Measurements from ENCODE around the gene ABCC10.
A peak's percentile ranks its signal among the peaks of the same experiment; 100 is the strongest.

ABCC10 gene

DNA sequence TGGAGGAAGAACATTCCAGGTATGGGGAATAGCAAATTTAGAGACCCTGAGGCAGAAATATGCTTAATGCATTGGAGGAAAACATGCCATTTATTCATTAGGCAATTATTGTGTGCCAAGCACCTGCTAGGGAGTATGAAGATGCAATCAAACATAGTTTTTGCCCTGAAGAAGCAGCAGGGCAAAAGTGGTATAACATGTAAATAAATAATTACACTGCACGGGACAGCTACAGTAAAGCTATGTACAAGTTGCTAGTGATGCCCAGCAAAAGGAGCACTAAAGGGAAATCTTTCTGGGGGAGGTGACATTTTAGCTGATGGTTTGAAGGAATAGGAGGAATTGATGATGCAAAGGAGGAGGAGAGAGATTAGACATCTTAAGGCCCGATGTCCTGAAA, 49.4 kb downstream of the ABCC10 start:
- TF ChIP-seq, protein P1, sequence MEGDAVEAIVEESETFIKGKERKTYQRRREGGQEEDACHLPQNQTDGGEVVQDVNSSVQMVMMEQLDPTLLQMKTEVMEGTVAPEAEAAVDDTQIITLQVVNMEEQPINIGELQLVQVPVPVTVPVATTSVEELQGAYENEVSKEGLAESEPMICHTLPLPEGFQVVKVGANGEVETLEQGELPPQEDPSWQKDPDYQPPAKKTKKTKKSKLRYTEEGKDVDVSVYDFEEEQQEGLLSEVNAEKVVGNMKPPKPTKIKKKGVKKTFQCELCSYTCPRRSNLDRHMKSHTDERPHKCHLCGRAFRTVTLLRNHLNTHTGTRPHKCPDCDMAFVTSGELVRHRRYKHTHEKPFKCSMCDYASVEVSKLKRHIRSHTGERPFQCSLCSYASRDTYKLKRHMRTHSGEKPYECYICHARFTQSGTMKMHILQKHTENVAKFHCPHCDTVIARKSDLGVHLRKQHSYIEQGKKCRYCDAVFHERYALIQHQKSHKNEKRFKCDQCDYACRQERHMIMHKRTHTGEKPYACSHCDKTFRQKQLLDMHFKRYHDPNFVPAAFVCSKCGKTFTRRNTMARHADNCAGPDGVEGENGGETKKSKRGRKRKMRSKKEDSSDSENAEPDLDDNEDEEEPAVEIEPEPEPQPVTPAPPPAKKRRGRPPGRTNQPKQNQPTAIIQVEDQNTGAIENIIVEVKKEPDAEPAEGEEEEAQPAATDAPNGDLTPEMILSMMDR (IDR thresholded peaks at IDR 0.05; ENCODE audit: low read depth, low read length) = no peak
- Histone ChIP-seq H3K9me3 (no peaks in the 10 kb centered on the region), H3K4me1 (peaks cover 5% of the 10 kb centered on the region), H3K4me3 (ENCODE audit: low read depth, low read length) (peak overlapping the region; percentile 62), H3K36me3 (no peaks in the 10 kb centered on the region), H3K27me3 (no peaks in the 10 kb centered on the region)
- no peak for DNase-seq

DNA sequence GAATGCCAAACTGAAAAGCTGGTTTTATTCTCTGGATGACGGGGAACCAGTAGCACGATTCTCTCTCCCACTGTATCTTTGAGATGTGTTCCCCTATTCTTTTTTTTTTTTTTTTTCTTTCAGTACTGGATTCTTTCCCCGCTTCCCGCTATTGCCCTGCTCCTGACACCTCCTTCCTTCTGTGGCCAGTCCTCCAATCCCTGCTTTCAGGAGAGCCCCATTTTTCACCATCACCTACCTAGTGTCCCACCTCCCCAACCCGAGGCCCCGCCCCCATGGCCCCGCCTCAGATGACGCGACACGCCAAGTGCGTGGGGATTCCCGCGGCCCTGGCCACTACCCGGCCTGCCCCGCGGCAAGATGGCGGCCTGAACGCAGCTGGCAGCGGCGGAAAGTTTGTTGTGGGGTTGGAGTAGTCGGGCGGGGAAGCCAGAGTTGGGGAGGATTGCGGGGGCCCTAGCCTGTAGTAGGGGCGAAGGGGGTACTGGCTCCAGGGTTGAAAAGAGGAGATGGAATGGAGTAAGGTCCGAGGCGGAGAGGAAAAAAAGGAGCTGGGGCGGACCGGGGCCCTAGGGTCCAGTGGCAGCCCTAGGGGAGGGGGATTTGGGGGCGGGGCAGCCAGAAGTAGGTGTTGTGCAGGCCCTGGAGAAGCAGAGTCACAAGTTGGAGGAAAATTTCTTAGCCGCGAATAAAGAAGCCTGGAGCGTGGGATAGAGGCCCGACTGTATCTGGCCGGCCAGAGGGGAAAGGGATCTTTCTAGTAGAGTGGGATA, 50.1 kb downstream of the ABCC10 start, which contains the start of gene TJAP1:
TSS of gene TJAP1 (plus strand) at position 336 of the 773 bp plus-strand sequence. CDS start 21,432 bp downstream, outside the sequence.
- H3K36me3 ChIP-seq = no peaks in the 10 kb centered on the region
- peaks cover 5% of the 10 kb centered on the region for H3K4me1 ChIP-seq
- no peaks in the 10 kb centered on the region for H3K9me3 ChIP-seq
- peak within 1 kb of the TSS; percentile 62 for H3K4me3 ChIP-seq (ENCODE audit: low read depth, low read length)
- peak; percentile 96 for DNase-seq
- no peaks in the 10 kb centered on the region for H3K27me3 ChIP-seq
- TF ChIP-seq, protein P1 (IDR thresholded peaks at IDR 0.05; ENCODE audit: low read depth, low read length) = no peak

DNA sequence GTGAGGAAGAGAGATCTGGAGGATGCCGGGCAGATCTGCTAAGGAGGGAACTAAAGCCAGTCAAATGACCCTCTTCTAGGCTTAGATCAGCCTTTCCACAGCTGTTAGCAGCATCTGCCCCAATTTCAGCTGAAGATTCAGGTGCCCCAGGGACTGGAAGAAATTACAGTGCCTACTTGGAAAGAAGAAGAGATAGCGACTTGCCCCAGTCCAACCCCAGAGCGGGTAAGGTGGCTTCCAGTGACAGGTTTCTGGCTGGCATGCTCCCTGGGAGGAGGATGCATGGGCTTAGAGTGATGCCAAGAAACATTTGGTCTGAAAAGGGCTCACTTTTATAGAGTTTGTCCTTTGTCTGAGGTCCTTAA, 50.6 kb downstream of the ABCC10 start:
- Histone ChIP-seq H3K4me3 (ENCODE audit: low read depth, low read length) (peak overlapping the region; percentile 62), H3K9me3 (no peaks in the 10 kb centered on the region), H3K36me3 (no peaks in the 10 kb centered on the region), H3K27me3 (no peaks in the 10 kb centered on the region), H3K4me1 (peaks cover 5% of the 10 kb centered on the region)
- TF ChIP-seq, protein P1 (IDR thresholded peaks at IDR 0.05; ENCODE audit: low read depth, low read length) = no peak
- DNase-seq = no peak

DNA sequence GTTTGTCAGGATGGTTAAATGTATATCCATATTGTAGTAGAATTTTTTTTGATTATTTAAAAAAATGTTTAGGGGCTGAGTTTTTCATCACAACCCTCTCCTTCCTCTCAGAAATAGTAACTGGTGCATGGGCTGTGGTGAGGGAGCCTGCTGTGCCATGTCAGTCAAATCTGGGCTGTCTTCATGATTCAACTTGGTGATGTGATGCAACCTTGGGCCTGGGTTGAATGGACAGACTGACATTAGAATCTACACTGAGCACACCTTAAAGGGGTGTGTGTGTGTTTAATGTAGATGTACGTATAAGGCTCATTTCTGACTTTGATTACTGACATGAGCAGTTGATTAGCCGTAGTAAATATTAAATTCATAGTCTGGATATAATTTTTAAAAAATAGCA, 53.7 kb downstream of the ABCC10 start:
- Histone ChIP-seq H3K4me3 (ENCODE audit: low read depth, low read length) (no peak overlapping the region), H3K27me3 (no peaks in the 10 kb centered on the region), H3K9me3 (no peaks in the 10 kb centered on the region), H3K4me1 (peaks cover 5% of the 10 kb centered on the region), H3K36me3 (no peaks in the 10 kb centered on the region)
- no peak for DNase-seq
- TF ChIP-seq, protein P1 (IDR thresholded peaks at IDR 0.05; ENCODE audit: low read depth, low read length) = no peak

GRCh38 chr6:43481591-43482236, 54.4 kb downstream of the ABCC10 start:
- H3K4me3 ChIP-seq (ENCODE audit: low read depth, low read length) = no peak overlapping the region
- no peaks in the 10 kb centered on the region for H3K9me3 ChIP-seq
- DNase-seq = no peak
- peaks cover 3% of the 10 kb centered on the region for H3K4me1 ChIP-seq
- H3K36me3 ChIP-seq = no peaks in the 10 kb centered on the region
- H3K27me3 ChIP-seq = no peaks in the 10 kb centered on the region
- TF ChIP-seq, protein P1 (IDR thresholded peaks at IDR 0.05; ENCODE audit: low read depth, low read length) = no peak

Measured in BE2C (cell line).